GM10266 (cell line): ENCODE results near the gene USP49.

ENCODE experiments used
- DNase-seq: peaks from one replicate; pipeline ENCODE4 v3.0.0; 2012; ENCODE audit errors: extremely low spot score
- TF ChIP-seq, protein P1 (sequence below): IDR thresholded peaks from 2 replicates; pipeline ENCODE4 v1.5.1; 2012; ENCODE audit warnings: mild to moderate bottlenecking, low read depth; ENCODE audit not compliant: control insufficient read depth, insufficient read depth; ENCODE audit errors: missing control alignments

Gene USP49

GRCh38 chr6:41871691-41872090, 23.5 kb downstream of the USP49 start:
- TF ChIP-seq, protein P1, sequence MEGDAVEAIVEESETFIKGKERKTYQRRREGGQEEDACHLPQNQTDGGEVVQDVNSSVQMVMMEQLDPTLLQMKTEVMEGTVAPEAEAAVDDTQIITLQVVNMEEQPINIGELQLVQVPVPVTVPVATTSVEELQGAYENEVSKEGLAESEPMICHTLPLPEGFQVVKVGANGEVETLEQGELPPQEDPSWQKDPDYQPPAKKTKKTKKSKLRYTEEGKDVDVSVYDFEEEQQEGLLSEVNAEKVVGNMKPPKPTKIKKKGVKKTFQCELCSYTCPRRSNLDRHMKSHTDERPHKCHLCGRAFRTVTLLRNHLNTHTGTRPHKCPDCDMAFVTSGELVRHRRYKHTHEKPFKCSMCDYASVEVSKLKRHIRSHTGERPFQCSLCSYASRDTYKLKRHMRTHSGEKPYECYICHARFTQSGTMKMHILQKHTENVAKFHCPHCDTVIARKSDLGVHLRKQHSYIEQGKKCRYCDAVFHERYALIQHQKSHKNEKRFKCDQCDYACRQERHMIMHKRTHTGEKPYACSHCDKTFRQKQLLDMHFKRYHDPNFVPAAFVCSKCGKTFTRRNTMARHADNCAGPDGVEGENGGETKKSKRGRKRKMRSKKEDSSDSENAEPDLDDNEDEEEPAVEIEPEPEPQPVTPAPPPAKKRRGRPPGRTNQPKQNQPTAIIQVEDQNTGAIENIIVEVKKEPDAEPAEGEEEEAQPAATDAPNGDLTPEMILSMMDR: no peak
- DNase-seq: no peak

DNA sequence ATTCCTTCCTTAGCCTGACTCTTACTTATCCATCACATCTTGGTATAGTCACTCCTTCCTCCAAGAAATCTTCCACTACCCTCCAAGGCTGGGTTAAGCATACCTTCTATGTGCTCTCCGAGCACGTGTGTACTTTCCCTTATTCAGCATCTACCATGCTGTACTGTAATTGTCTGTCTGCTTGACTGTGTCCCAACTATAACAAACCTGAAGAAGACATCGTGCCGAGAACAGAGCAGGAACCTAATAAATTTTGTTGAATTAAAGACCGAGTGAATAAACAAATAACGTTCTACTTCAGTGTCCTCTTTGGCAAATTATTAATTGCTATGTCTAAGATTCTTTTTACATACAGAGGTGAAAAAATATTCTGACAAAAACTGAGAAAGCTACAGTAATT, 35.8 kb downstream of the USP49 start:
- TF ChIP-seq, protein P1: no peak
- no peak for DNase-seq

GRCh38 chr6:41858703-41859102, 36.5 kb downstream of the USP49 start:
- DNase-seq: no peak
- TF ChIP-seq, protein P1: no peak

- TF ChIP-seq, protein P1: no peak
These were observed 44.3 kb downstream of the USP49 start for GRCh38 chr6:41850861-41851260.

DNA sequence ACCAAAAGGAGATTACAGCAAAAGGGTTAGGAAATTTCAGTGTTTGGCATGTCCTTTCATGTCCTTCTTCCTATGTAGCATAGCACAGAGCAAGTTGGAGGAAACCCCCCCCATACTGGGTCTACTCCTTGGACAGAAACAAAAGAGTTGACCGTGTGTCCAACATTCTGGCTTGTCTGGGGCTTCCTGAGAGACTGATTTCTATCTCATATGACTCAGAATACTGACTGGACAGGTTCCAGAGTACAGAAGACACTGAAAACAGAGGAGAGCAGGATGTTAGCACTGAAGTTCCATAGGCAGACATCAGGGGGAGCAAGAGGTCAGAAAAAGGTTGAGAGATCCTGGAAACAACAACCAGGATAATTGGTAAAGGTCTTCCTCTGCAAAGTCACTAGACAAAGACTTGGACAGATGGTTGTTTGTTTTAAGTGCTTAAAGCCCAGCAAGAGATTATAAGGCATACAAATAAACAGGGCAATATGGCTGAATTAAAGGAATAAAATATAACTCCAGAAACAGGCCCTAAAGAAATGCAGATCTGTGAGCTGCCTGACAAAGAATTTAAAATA, 48.4 kb downstream of the USP49 start:
- TF ChIP-seq, protein P1: peak; percentile 68
- DNase-seq: peak; percentile 58

More at GRCh38 chr6:41850861-41851260, 44.3 kb downstream of the USP49 start:
- DNase-seq: no peak

DNA sequence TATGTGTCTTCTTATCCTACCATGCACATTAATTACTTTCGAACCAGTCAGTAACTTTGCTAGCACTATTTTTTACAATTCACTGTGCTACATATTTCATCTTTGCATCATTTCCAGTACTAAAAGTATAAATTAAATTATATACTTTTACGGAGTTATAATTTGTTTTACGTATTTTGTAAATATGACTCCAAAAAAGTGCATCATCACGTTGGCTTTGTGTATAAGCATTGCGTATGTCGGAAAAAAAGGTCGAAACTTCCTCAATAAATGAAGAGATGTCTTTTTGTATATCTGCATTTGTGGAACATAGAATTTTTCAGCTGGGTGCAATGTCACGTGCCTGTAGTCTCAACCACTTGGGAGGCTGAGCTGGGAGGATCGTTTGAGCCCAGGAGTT, 52.0 kb downstream of the USP49 start:
- DNase-seq: no peak
- TF ChIP-seq, protein P1: no peak

DNA sequence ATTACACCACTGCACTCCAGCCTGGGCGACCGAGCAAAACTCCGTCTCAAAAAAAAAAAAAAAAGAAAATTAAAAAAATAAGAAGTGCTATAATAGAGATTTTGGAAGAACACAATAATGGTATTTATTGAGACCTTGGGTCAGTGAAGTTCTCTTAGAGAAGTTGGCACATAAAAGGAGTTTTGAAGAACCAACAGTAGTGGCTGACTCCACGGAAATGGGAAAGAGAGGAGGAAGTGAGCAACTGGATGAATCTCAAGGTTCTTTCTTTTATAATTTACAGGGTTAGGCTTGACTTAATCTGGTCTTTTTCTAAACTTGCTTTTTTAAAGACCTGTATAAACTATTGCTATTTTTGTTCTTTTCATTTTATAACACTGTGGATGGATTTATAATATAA, 54.8 kb downstream of the USP49 start:
- no peak for DNase-seq
- TF ChIP-seq, protein P1: no peak
